WI38 (cell line): ENCODE results near the gene AKAP14.
"Not testable (repeated sequence)": the region's sequence is repeated elsewhere in the genome, so short reads cannot be mapped to it uniquely, and the experiment has no call there.

ENCODE experiments used
- H3K4me3 ChIP-seq: 2 replicates; pipeline ENCODE4 v1.5.1; 2011; ENCODE audit warnings: low read depth, mild to moderate bottlenecking, control low read depth, low read length
- CTCF ChIP-seq: IDR thresholded peaks from 2 replicates; pipeline ENCODE4 v1.5.1; 2012; ENCODE audit warnings: low read depth, mild to moderate bottlenecking, control low read depth, low read length

The AKAP14 gene

GRCh38 chrX:119899125-119899524 is 3.4 kb downstream of the AKAP14 start:
- no peak overlapping the region for H3K4me3 ChIP-seq
- TF ChIP-seq CTCF, result no peak

GRCh38 chrX:119900976-119901375 is 5.3 kb downstream of the AKAP14 start:
- TF ChIP-seq CTCF, result no peak
- no peak overlapping the region for H3K4me3 ChIP-seq

- no peak for TF ChIP-seq CTCF
- H3K4me3 ChIP-seq, result no peak overlapping the region
These were observed 20.6 kb downstream of the AKAP14 start for GRCh38 chrX:119916310-119916709.

- no peak for TF ChIP-seq CTCF
- H3K4me3 ChIP-seq, result no peak overlapping the region
These were observed 22.2 kb downstream of the AKAP14 start for GRCh38 chrX:119917877-119918276.

- no peak overlapping the region for H3K4me3 ChIP-seq
- TF ChIP-seq CTCF, result no peak
These were observed 24.3 kb downstream of the AKAP14 start for GRCh38 chrX:119919835-119920585.

- H3K4me3 ChIP-seq, result not testable (repeated sequence)
These were observed 26.7 kb downstream of the AKAP14 start for GRCh38 chrX:119922391-119922790.

- TF ChIP-seq CTCF, result no peak
These were observed 39.7 kb downstream of the AKAP14 start for GRCh38 chrX:119935215-119935874.

GRCh38 chrX:119941336-119941735 is 45.6 kb downstream of the AKAP14 start:
- no peak overlapping the region for H3K4me3 ChIP-seq
- no peak for TF ChIP-seq CTCF

More at GRCh38 chrX:119935215-119935874, 39.7 kb downstream of the AKAP14 start:
- no peak overlapping the region for H3K4me3 ChIP-seq
